ENCODE measurements around the gene TPCN2.

DNA sequence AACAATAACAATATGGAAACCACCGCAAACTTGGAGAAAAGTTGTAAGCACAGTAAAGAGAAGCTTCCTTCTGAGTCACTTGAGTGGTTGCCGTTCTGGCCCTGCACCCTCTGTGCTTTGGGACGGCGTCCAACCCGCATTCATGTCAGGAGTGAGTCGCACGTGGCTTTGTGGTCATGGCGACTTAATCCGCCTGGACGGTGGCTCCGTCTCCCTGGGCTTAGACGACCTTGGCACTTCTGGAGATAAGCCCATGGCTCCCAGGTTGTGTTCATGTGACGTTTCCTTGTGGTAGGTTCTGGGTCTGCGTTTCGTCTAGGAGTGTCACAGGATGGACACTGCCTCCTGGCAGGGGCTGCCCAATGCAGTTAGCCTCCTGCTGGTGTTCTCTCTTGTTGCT is 40.5 kb downstream of the TPCN2 start:
- TF ChIP-seq, protein P1, sequence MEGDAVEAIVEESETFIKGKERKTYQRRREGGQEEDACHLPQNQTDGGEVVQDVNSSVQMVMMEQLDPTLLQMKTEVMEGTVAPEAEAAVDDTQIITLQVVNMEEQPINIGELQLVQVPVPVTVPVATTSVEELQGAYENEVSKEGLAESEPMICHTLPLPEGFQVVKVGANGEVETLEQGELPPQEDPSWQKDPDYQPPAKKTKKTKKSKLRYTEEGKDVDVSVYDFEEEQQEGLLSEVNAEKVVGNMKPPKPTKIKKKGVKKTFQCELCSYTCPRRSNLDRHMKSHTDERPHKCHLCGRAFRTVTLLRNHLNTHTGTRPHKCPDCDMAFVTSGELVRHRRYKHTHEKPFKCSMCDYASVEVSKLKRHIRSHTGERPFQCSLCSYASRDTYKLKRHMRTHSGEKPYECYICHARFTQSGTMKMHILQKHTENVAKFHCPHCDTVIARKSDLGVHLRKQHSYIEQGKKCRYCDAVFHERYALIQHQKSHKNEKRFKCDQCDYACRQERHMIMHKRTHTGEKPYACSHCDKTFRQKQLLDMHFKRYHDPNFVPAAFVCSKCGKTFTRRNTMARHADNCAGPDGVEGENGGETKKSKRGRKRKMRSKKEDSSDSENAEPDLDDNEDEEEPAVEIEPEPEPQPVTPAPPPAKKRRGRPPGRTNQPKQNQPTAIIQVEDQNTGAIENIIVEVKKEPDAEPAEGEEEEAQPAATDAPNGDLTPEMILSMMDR (IDR thresholded peaks at IDR 0.05; ENCODE audit: borderline replicate concordance, extremely low read depth, low read length, poor library complexity, severe bottlenecking), result no peak
- TF ChIP-seq EZH2 (IDR thresholded peaks at IDR 0.05; ENCODE audit: borderline replicate concordance, low read depth, low read length, severe bottlenecking), result no peak

Measured in DND-41 (cell line).